Aorta (tissue), 5 donors: ENCODE data around the gene TSPEAR. TPM values are rescaled to one million over a fixed set of nuclear protein-coding genes. Genes with fewer than 3 reads are reported as not detected.

Source experiments
- ATAC-seq: fragments of 200-7000 bp; cut with Tn5 transposase; one replicate; pipeline ENCODE4 v1.9.1; 2022; ENCODE audit warnings: moderate library complexity; ENCODE audit not compliant: low FRiP score
- DNase-seq, 2 donors: peaks; one replicate each; pipeline ENCODE4 v3.0.0-alpha.2; 2020
- H3K27ac ChIP-seq, 2 donors: one replicate each; pipeline ENCODE4 v1.5.1; 2013; ENCODE audit warnings: low read length in 2 of 2, mild to moderate bottlenecking in 2 of 2, moderate library complexity in 2 of 2, control low read depth in 1 of 2, inconsistent platforms in 1 of 2, low read depth in 1 of 2
- H3K27me3 ChIP-seq, 2 donors: one replicate each; pipeline ENCODE4 v1.6.1; 2013; ENCODE audit warnings: control low read depth in 1 of 2, low read length in 1 of 2, mild to moderate bottlenecking in 1 of 2, moderate library complexity in 1 of 2; ENCODE audit not compliant: insufficient read depth in 2 of 2, control insufficient read depth in 1 of 2
- H3K36me3 ChIP-seq, 2 donors: one replicate each; pipeline ENCODE4 v1.6.1; 2013; ENCODE audit warnings: control low read depth in 1 of 2, low read length in 1 of 2, mild to moderate bottlenecking in 1 of 2; ENCODE audit not compliant: insufficient read depth in 2 of 2, control insufficient read depth in 1 of 2
- H3K4me1 ChIP-seq, 2 donors: one replicate each; pipeline ENCODE4 v1.6.1; 2013; ENCODE audit warnings: low read length in 2 of 2, control low read depth in 1 of 2, mild to moderate bottlenecking in 1 of 2, moderate library complexity in 1 of 2; ENCODE audit not compliant: insufficient read depth in 2 of 2, control insufficient read depth in 1 of 2
- H3K4me3 ChIP-seq, 2 donors: one replicate each; pipeline ENCODE4 v1.5.1; 2013; ENCODE audit warnings: low read length in 2 of 2, control low read depth in 1 of 2, mild to moderate bottlenecking in 1 of 2
- H3K9me3 ChIP-seq: one replicate; pipeline ENCODE4 v1.6.1; 2013; ENCODE audit warnings: mild to moderate bottlenecking, low read length; ENCODE audit not compliant: control insufficient read depth
- WGBS, 2 donors: extraction: QIAGEN DNeasy Blood & Tissue Kit; methylation state at CpG; one replicate each; pipeline ENCODE4 v1.1.7; 2013; 5-methylcytosine and 5-hydroxymethylcytosine counted together
- intact Hi-C, 2 donors: fragments of 100-400 bp; cut with DNase I; formaldehyde crosslinking; loops; one replicate each; pipeline versions ENCODE4 v1.14.2 to v1.15.0; 2022
- polyA plus RNA-seq, 2 donors: library from polyadenylated mRNA; stranded (reverse); fragments of 200-250 nt; gene quantifications; one replicate each; pipeline ENCODE4 v1.2.3, GENCODE V29; 2013
- total RNA-seq, 2 donors: library from RNA; stranded (reverse); fragmentation: NEBNext Ultra II Directional; extraction: Animal tissue kit (Norgen Biotek cat#: 25700); gene quantifications; one replicate each; pipeline ENCODE4 v1.2.1, GENCODE V29; 2021
- donor health status: healthy with polysubstance abuse.
- donor health status: Bipolar disorder and iron deficiency.
- donor health status: DM: no; HTN: no; CAD: no.
- donor health status: DM: no; HTN: no; CAD: no.
- donor health status: DM: yes; HTN: yes; CAD: no.

The TSPEAR gene
- total and polyA plus RNA-seq, 4 donors = not detected

- no peak overlapping the region for H3K27ac ChIP-seq
- no peaks in the 10 kb centered on the region for H3K4me1 ChIP-seq
- WGBS, 2 donors = 62 to 70% methylated on average over 28 of the region's 28 CpGs
- H3K9me3 ChIP-seq = no peaks in the 10 kb centered on the region
- no peaks in the 10 kb centered on the region for H3K27me3 ChIP-seq
- peak in 1 of 2 donors; percentile 70 for DNase-seq
- no peaks in the 10 kb centered on the region for H3K36me3 ChIP-seq
- no peak overlapping the region for H3K4me3 ChIP-seq
- ATAC-seq = peak; percentile 25
- intact Hi-C loops = no loop called here
Observed at GRCh38 chr21:44449473-44450363, 261.7 kb downstream of the TSPEAR start.

DNA sequence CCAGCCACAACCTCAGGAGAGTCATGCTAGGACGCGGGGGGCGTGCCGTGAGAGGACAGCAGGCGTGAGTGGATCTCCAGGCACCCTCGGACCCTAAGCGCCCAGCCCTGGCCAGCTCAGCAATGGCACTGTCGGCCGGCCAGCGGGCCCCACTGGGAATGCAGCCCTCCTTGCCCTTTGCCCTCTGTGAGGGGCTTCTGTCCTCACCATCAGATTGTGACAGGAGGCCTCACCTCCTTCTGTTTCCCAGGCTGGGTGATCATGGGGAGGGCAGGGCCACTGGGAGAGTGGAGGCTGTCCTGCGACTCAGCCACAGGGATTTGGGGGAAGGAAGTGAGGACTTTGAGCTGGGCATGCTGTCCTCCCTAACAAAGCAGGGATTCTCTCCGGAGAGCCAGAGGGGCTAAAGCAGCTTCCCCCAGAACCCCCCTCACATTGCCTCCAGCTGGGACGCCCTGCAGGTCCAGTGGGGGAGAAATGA, 262.7 kb downstream of the TSPEAR start:
- H3K27ac ChIP-seq = no peak overlapping the region
- intact Hi-C loops = no loop called here

More for the DNA sequence above, 262.7 kb downstream of the TSPEAR start:
- no peaks in the 10 kb centered on the region for H3K9me3 ChIP-seq
- H3K4me1 ChIP-seq = no peaks in the 10 kb centered on the region
- no peaks in the 10 kb centered on the region for H3K27me3 ChIP-seq
- WGBS, 2 donors = 65% methylated on average over 13 of the region's 13 CpGs
- no peak overlapping the region for H3K4me3 ChIP-seq
- peak in 1 of 2 donors; percentile 59 for DNase-seq
- H3K36me3 ChIP-seq = no peaks in the 10 kb centered on the region
- no peak for ATAC-seq

Other genes starting within 250 kb of the TSPEAR start
- not detected for gene KRTAP10-1, start 171.4 kb downstream of the TSPEAR start, total RNA-seq
- gene KRTAP10-1, start 171.4 kb downstream of the TSPEAR start, polyA plus RNA-seq = not detected
- not detected for gene KRTAP10-2, start 160.1 kb downstream of the TSPEAR start, total RNA-seq
- gene KRTAP10-2, start 160.1 kb downstream of the TSPEAR start, polyA plus RNA-seq = not detected
- not detected for gene KRTAP10-3, start 152.8 kb downstream of the TSPEAR start, total RNA-seq
- not detected for gene KRTAP10-3, start 152.8 kb downstream of the TSPEAR start, polyA plus RNA-seq
- not detected for gene KRTAP10-4, start 137.8 kb downstream of the TSPEAR start, total RNA-seq
- gene KRTAP10-4, start 137.8 kb downstream of the TSPEAR start, polyA plus RNA-seq = not detected
- not detected for gene KRTAP10-5, start 131.0 kb downstream of the TSPEAR start, total RNA-seq
- not detected for gene KRTAP10-5, start 131.0 kb downstream of the TSPEAR start, polyA plus RNA-seq
- gene KRTAP10-6, start 119.1 kb downstream of the TSPEAR start, total RNA-seq = not detected
- gene KRTAP10-6, start 119.1 kb downstream of the TSPEAR start, polyA plus RNA-seq = not detected
- not detected for gene KRTAP10-7, start 111.0 kb downstream of the TSPEAR start, total RNA-seq
- not detected for gene KRTAP10-7, start 111.0 kb downstream of the TSPEAR start, polyA plus RNA-seq
- gene KRTAP10-8, start 99.5 kb downstream of the TSPEAR start, total RNA-seq = not detected
- gene KRTAP10-8, start 99.5 kb downstream of the TSPEAR start, polyA plus RNA-seq = not detected
- gene KRTAP10-9, start 84.5 kb downstream of the TSPEAR start, total RNA-seq = not detected
- not detected for gene KRTAP10-9, start 84.5 kb downstream of the TSPEAR start, polyA plus RNA-seq
- not detected for gene KRTAP10-10, start 74.2 kb downstream of the TSPEAR start, total RNA-seq
- gene KRTAP10-10, start 74.2 kb downstream of the TSPEAR start, polyA plus RNA-seq = not detected
- gene KRTAP10-11, start 65.2 kb downstream of the TSPEAR start, total RNA-seq = not detected
- gene KRTAP10-11, start 65.2 kb downstream of the TSPEAR start, polyA plus RNA-seq = not detected
- gene KRTAP12-4, start 56.9 kb downstream of the TSPEAR start, total RNA-seq = not detected
- gene KRTAP12-4, start 56.9 kb downstream of the TSPEAR start, polyA plus RNA-seq = not detected
- not detected for gene KRTAP12-3, start 53.6 kb downstream of the TSPEAR start, total RNA-seq
- gene KRTAP12-3, start 53.6 kb downstream of the TSPEAR start, polyA plus RNA-seq = not detected
- not detected for gene KRTAP12-2, start 44.6 kb downstream of the TSPEAR start, total RNA-seq
- not detected for gene KRTAP12-2, start 44.6 kb downstream of the TSPEAR start, polyA plus RNA-seq
- gene KRTAP12-1, start 29.4 kb downstream of the TSPEAR start, total RNA-seq = not detected
- gene KRTAP12-1, start 29.4 kb downstream of the TSPEAR start, polyA plus RNA-seq = not detected
- not detected for gene KRTAP10-12, start 14.4 kb downstream of the TSPEAR start, total RNA-seq
- gene KRTAP10-12, start 14.4 kb downstream of the TSPEAR start, polyA plus RNA-seq = not detected
- 10 to 100 TPM; 79.5 to 83.6 TPM for gene UBE2G2, start 90.2 kb upstream of the TSPEAR start, total RNA-seq
- gene UBE2G2, start 90.2 kb upstream of the TSPEAR start, polyA plus RNA-seq = 10 to 100 TPM; 46.8 to 60.0 TPM
- gene SUMO3, start 106.5 kb upstream of the TSPEAR start, total RNA-seq = 10 to 100 TPM; 63.2 to 68.9 TPM
- gene SUMO3, start 106.5 kb upstream of the TSPEAR start, polyA plus RNA-seq = 10 to 100 TPM; 35.7 to 88.0 TPM
- gene PTTG1IP, start 162.1 kb upstream of the TSPEAR start, total RNA-seq = 100 to 1,000 TPM; 268 to 271 TPM
- 100 to 1,000 TPM; 103 to 191 TPM for gene PTTG1IP, start 162.1 kb upstream of the TSPEAR start, polyA plus RNA-seq
- 100 to 1,000 TPM in 1 of 2 donors, 10 to 100 TPM in 1; 65.5 to 110 TPM for gene ITGB2, start 209.3 kb upstream of the TSPEAR start, total RNA-seq
- gene ITGB2, start 209.3 kb upstream of the TSPEAR start, polyA plus RNA-seq = 10 to 100 TPM in 1 of 2 donors, 1 to 10 TPM in 1; 6.7 to 48.5 TPM
- 10 to 100 TPM; 21.5 to 29.6 TPM for gene SLX9, start 228.5 kb upstream of the TSPEAR start, total RNA-seq
- 10 to 100 TPM; 17.3 to 19.2 TPM for gene SLX9, start 228.5 kb upstream of the TSPEAR start, polyA plus RNA-seq